Stomach (tissue), 9 donors: ENCODE measurements around the gene RPL38. TPM values are rescaled to one million over a fixed set of nuclear protein-coding genes. Genes with fewer than 3 reads are reported as not detected.

Experiments
- DNase-seq, 2 donors: peaks; one replicate each; pipeline versions ENCODE4 v3.0.0 to v3.0.0-alpha.2; 2013 to 2019
- H3K27ac ChIP-seq, 5 donors: fragments of 200-600 bp in 4 of 5; sonication (generic) in 4 of 5; one replicate each; pipeline ENCODE4 v1.5.1; 2013 to 2019; ENCODE audit warnings: mild to moderate bottlenecking in 1 of 5, moderate library complexity in 1 of 5
- H3K27me3 ChIP-seq, 3 donors: fragments of 200-600 bp; sonication (generic); one replicate each; pipeline ENCODE4 v1.5.1; 2017 to 2019; ENCODE audit warnings: mixed run types in 1 of 3
- H3K36me3 ChIP-seq, 4 donors: fragments of 200-600 bp; sonication (generic); 1 replicate in 3 of 4; 2 replicates in 1 of 4; pipeline ENCODE4 v1.5.1; 2016 to 2019
- H3K4me1 ChIP-seq, 4 donors: fragments of 200-600 bp; sonication (generic); one replicate each; pipeline ENCODE4 v1.5.1; 2016 to 2019
- H3K4me3 ChIP-seq, 4 donors: fragments of 200-600 bp; sonication (generic) in 3 of 4; one replicate each; pipeline ENCODE4 v1.5.1; 2016 to 2019; ENCODE audit warnings: mild to moderate bottlenecking in 1 of 4
- H3K9me3 ChIP-seq, 4 donors: fragments of 200-600 bp; sonication (generic); one replicate each; pipeline ENCODE4 v1.5.1; 2016 to 2019
- EP300 ChIP-seq: sonication (generic); formaldehyde crosslinking; IDR thresholded peaks from one replicate; pipeline ENCODE4 v1.6.1; 2017; ENCODE audit warnings: antibody characterized with exemption
- POLR2A ChIP-seq, 4 donors: fragments of 450-650 bp; IDR thresholded peaks; one replicate each; pipeline ENCODE4 v1.6.1; 2016; ENCODE audit warnings: antibody characterized with exemption in 4 of 4, control low read depth in 2 of 4, mild to moderate bottlenecking in 1 of 4, moderate library complexity in 1 of 4
- POLR2AphosphoS5 ChIP-seq, 3 donors: sonication (generic); formaldehyde crosslinking; IDR thresholded peaks; one replicate each; pipeline ENCODE4 v1.6.1; 2016; ENCODE audit warnings: antibody characterized with exemption in 3 of 3
- WGBS, 5 donors: extraction: QIAGEN DNeasy Blood & Tissue Kit in 3 of 5; methylation state at CpG; one replicate each; pipeline versions ENCODE4 v1.1.5 to v1.1.7; 2013 to 2018; 5-methylcytosine and 5-hydroxymethylcytosine counted together
- intact Hi-C: fragments of 100-400 bp; cut with DNase I; formaldehyde crosslinking; loops from one replicate; pipeline ENCODE4 v1.15.1; 2023; ENCODE audit warnings: low total_unique reads
- polyA plus RNA-seq, 3 donors: library from polyadenylated mRNA; stranded (reverse); fragments of 200-250 nt; gene quantifications; one replicate each; pipeline ENCODE4 v1.2.3, GENCODE V29; 2013
- total RNA-seq, 5 donors: library from RNA; depleted of rRNA; stranded (reverse); fragments of >200 nt; gene quantifications; one replicate each; pipeline versions ENCODE4 v1.1.0 to v1.2.3, GENCODE V29; 2014 to 2016
- TF ChIP-seq, protein P1 (sequence below), 7 experiments: fragments of 450-650 bp in 4 of 7; fragments of 200-600 bp in 3 of 7; sonication (generic) in 3 of 7; IDR thresholded peaks; one replicate each; pipeline ENCODE4 v1.5.1; 2016 to 2019; ENCODE audit warnings: antibody characterized with exemption in 7 of 7, control low read depth in 2 of 7, mild to moderate bottlenecking in 1 of 7
- donor health status: healthy with polysubstance abuse.
- donor health status: Bipolar disorder and iron deficiency.
- donor health status: healthy.

The RPL38 gene
- total and polyA plus RNA-seq, 8 donors = 37.7 to 1,839 (median 979) TPM

DNA sequence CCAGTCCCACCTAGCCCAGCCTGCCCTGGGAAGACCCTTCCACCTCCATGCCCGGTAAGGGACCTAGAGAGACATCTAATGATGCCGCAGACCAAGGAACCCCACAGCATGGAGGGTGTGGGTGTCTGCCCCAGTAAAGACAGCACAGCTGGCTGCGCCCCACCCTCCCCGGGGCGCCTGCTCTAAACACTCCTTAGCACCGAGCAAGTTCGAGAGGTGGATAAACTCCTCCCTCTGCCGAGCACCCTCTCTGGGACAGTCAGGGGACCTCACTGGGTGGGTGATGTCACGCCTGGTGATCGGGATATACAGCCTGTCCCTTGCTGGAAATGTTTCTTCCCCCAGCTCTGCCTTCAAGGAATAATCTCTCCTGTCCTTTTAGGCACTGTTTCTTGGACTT, 53.8 kb downstream of the RPL38 start:
- Histone ChIP-seq H3K27ac (no peak overlapping the region), H3K9me3 (no peaks in the 10 kb centered on the region), H3K4me3 (no peak overlapping the region), H3K36me3 (peaks cover 0 to 54% (median 18%) of the 10 kb centered on the region in 4 donors), H3K4me1 (no peaks in the 10 kb centered on the region), H3K27me3 (peaks cover 0 to 5% (median 0%) of the 10 kb centered on the region in 3 donors)
- no peak for DNase-seq
- intact Hi-C loops = no loop called here
- WGBS, 5 donors = 70 to 80% (median 75%) methylated on average over 5 to 10 of the region's 10 CpGs
- TF ChIP-seq, protein P1, sequence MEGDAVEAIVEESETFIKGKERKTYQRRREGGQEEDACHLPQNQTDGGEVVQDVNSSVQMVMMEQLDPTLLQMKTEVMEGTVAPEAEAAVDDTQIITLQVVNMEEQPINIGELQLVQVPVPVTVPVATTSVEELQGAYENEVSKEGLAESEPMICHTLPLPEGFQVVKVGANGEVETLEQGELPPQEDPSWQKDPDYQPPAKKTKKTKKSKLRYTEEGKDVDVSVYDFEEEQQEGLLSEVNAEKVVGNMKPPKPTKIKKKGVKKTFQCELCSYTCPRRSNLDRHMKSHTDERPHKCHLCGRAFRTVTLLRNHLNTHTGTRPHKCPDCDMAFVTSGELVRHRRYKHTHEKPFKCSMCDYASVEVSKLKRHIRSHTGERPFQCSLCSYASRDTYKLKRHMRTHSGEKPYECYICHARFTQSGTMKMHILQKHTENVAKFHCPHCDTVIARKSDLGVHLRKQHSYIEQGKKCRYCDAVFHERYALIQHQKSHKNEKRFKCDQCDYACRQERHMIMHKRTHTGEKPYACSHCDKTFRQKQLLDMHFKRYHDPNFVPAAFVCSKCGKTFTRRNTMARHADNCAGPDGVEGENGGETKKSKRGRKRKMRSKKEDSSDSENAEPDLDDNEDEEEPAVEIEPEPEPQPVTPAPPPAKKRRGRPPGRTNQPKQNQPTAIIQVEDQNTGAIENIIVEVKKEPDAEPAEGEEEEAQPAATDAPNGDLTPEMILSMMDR (IDR thresholded peaks at IDR 0.05) = no peak
- TF ChIP-seq POLR2A (IDR thresholded peaks at IDR 0.05) (no peak), EP300 (no peak), POLR2AphosphoS5 (IDR thresholded peaks at IDR 0.05) (no peak)

DNA sequence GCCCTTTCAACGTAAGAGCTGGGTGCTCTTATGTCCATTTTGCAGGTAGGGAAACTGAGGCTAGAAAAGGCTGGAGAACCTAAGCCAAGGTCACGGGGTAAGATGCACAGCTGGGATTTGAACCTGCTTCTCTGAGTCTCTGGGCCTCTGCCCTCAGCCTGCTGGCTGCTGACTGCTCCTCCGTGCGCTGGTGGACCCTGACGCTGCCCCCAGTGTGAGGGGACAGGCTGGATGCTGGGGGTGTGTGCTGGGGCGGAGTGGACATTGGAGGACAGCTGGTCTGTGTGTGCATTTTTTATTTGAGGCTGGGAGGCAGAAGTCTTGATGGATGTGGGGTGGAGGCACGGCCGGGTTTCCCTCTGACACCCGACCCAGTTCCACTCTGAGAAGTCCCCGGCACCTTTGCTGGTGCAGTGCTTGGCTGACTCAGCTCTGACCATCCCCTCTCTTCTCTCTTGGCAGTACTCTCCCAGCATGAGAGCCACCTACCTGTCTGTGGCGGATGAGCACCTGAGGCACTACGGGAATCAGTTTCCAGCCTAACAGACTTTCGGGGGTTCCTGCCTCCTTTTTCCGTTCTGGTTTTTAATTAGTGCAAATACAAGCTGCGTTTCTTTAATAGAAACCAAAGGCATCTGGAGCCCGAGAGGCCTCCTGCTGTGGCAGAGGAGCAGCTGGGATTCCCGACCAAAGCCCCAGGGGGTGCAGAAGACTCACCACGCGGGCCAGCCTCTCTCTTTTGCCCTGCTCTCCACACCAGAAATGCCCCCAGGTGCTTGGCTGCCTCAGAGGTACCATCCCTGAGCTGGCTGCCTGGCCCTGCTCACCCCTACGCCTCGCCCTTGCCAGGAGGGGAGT, 56.4 kb downstream of the RPL38 start:
- 49 to 71% (median 63%) methylated on average over 20 to 21 of the region's 21 CpGs for WGBS, 5 donors
- Histone ChIP-seq H3K4me1 (no peaks in the 10 kb centered on the region), H3K27ac (no peak overlapping the region), H3K9me3 (no peaks in the 10 kb centered on the region), H3K36me3 (peaks cover 0 to 28% (median 8%) of the 10 kb centered on the region in 4 donors), H3K27me3 (peaks cover 0 to 5% (median 0%) of the 10 kb centered on the region in 3 donors), H3K4me3 (no peak overlapping the region)
- DNase-seq = no peak
- intact Hi-C loops = no loop called here
- TF ChIP-seq, protein P1 (IDR thresholded peaks at IDR 0.05) = no peak
- TF ChIP-seq POLR2AphosphoS5 (IDR thresholded peaks at IDR 0.05) (no peak), EP300 (no peak), POLR2A (IDR thresholded peaks at IDR 0.05) (no peak)

Other genes with a start within 250 kb of the RPL38 start
- gene TTYH2, start 9.9 kb downstream of the RPL38 start, total RNA-seq = 10 to 100 TPM in 1 of 5 donors, 1 to 10 TPM in 3, under 1 TPM in 1; 0.58 to 17.9 (median 2.8) TPM
- gene TTYH2, start 9.9 kb downstream of the RPL38 start, polyA plus RNA-seq = 1 to 10 TPM; 1.2 to 1.8 (median 1.3) TPM
- gene DNAI2, start 70.6 kb downstream of the RPL38 start, total RNA-seq = not detected
- gene DNAI2, start 70.6 kb downstream of the RPL38 start, polyA plus RNA-seq = not detected
- gene KIF19, start 122.5 kb downstream of the RPL38 start, total RNA-seq = 10 to 100 TPM in 1 of 5 donors, under 1 TPM in 1, not detected in 3; 0.58 to 44.3 TPM
- gene KIF19, start 122.5 kb downstream of the RPL38 start, polyA plus RNA-seq = under 1 TPM; 0.20 to 0.62 (median 0.46) TPM
- gene BTBD17, start 158.2 kb downstream of the RPL38 start, total RNA-seq = not detected
- not detected for gene BTBD17, start 158.2 kb downstream of the RPL38 start, polyA plus RNA-seq
- not detected for gene GPR142, start 163.8 kb downstream of the RPL38 start, total RNA-seq
- gene GPR142, start 163.8 kb downstream of the RPL38 start, polyA plus RNA-seq = not detected
- gene GPRC5C, start 228.4 kb downstream of the RPL38 start, total RNA-seq = 100 to 1,000 TPM in 4 of 5 donors, 10 to 100 TPM in 1; 66.5 to 321 (median 141) TPM
- 100 to 1,000 TPM in 2 of 3 donors, 10 to 100 TPM in 1; 84.5 to 145 (median 117) TPM for gene GPRC5C, start 228.4 kb downstream of the RPL38 start, polyA plus RNA-seq